GM12891 (cell line): Measurements from ENCODE around the gene TWF2. TPM values are rescaled to one million over a fixed set of nuclear protein-coding genes. Genes with fewer than 3 reads are reported as not detected.
"Not testable (repeated sequence)": the region's sequence is repeated elsewhere in the genome, so short reads cannot be mapped to it uniquely, and the experiment has no call there.

Experiments used
- DNase-seq: peaks from one replicate; pipeline ENCODE4 v3.0.0; 2011; ENCODE audit warnings: low spot score; ENCODE audit not compliant: insufficient read length
- FAIRE-seq: peaks from 2 replicates; lab custom pipeline; 2011; peaks lifted over from hg19 to GRCh38; lab: Jason Lieb, UNC
- PAX5 ChIP-seq: IDR thresholded peaks from 2 replicates; pipeline ENCODE4 v1.6.1; 2011; ENCODE audit warnings: low read length, moderate library complexity, mild to moderate bottlenecking; ENCODE audit not compliant: insufficient read depth, severe bottlenecking
- POLR2A ChIP-seq: IDR thresholded peaks from 2 replicates; pipeline ENCODE4 v1.6.1; 2011; ENCODE audit warnings: low read depth, low read length, control low read depth
- POLR2AphosphoS5 ChIP-seq: IDR thresholded peaks from 2 replicates; pipeline ENCODE4 v1.6.1; 2011; ENCODE audit warnings: low read depth, low read length, control low read depth
- POU2F2 ChIP-seq: IDR thresholded peaks from 2 replicates; pipeline ENCODE4 v1.6.1; 2011; ENCODE audit warnings: low read depth, mild to moderate bottlenecking, control low read depth, low read length, moderate library complexity
- SPI1 ChIP-seq: IDR thresholded peaks from 2 replicates; pipeline ENCODE4 v1.6.1; 2011; ENCODE audit warnings: low read depth, low read length, control low read depth
- TAF1 ChIP-seq: IDR thresholded peaks from 2 replicates; pipeline ENCODE4 v1.6.1; 2011; ENCODE audit warnings: low read depth, low read length, control low read depth
- polyA plus RNA-seq: library from polyadenylated mRNA; unstranded; fragments of >200 nt; gene quantifications from one replicate; pipeline ENCODE4 v1.2.1, GENCODE V29; 2012; ENCODE audit warnings: low read depth, missing spikeins, inconsistent platforms; ENCODE audit not compliant: missing spikeins

TWF2 gene
- polyA plus RNA-seq: 45.3 TPM

- peak; percentile 82; the same call in 1 of the 2 replicates for TF ChIP-seq POLR2AphosphoS5
- TF ChIP-seq SPI1: no peak
- TF ChIP-seq TAF1: no peak; the same call in 1 of the 2 replicates
- peak; percentile 74 for TF ChIP-seq POLR2A
- no peak for TF ChIP-seq PAX5
- peak; percentile 97 for FAIRE-seq
- DNase-seq: peak; percentile 98
These were observed at the start of gene TWF2 for GRCh38 chr3:52238761-52239701. TWF2 (minus strand) TSS chr3:52239158; CDS start chr3:52239016, 142 bp downstream.

GRCh38 chr3:52288674-52289073 lies 49.7 kb upstream of the TWF2 start:
- TF ChIP-seq POLR2AphosphoS5 (no peak), POLR2A (no peak), POU2F2 (no peak), SPI1 (no peak), PAX5 (no peak), TAF1 (no peak)
- FAIRE-seq: peak; percentile 52
- DNase-seq: no peak

- DNase-seq: no peak
- TF ChIP-seq PAX5 (no peak), POU2F2 (no peak), SPI1 (no peak), POLR2A (no peak), TAF1 (no peak), POLR2AphosphoS5 (no peak)
- FAIRE-seq: no peak
These were observed 47.8 kb upstream of the TWF2 start for GRCh38 chr3:52286777-52287110.

GRCh38 chr3:52284051-52284450 lies 45.1 kb upstream of the TWF2 start:
- not testable (repeated sequence) for FAIRE-seq, DNase-seq

GRCh38 chr3:52283306-52283705 lies 44.3 kb upstream of the TWF2 start:
- no peak for FAIRE-seq
- TF ChIP-seq TAF1 (no peak), POLR2AphosphoS5 (no peak), POLR2A (no peak), POU2F2 (no peak), SPI1 (no peak), PAX5 (no peak)
- no peak for DNase-seq

- DNase-seq (no peak), FAIRE-seq (no peak)
These were observed 43.2 kb upstream of the TWF2 start for GRCh38 chr3:52281981-52282801.

GRCh38 chr3:52280050-52280461 lies 41.1 kb upstream of the TWF2 start:
- FAIRE-seq: no peak

More at GRCh38 chr3:52281981-52282801, 43.2 kb upstream of the TWF2 start:
- TF ChIP-seq POLR2A (no peak), POLR2AphosphoS5 (no peak), PAX5 (no peak), TAF1 (no peak), SPI1 (0 out of 2 replicates have a peak, but pooled peaks have one; percentile 2), POU2F2 (no peak)

GRCh38 chr3:52279596-52279995 lies 40.6 kb upstream of the TWF2 start:
- no peak for TF ChIP-seq POLR2A
- TF ChIP-seq POLR2AphosphoS5: no peak
- TF ChIP-seq SPI1: no peak
- no peak for TF ChIP-seq TAF1
- TF ChIP-seq POU2F2: no peak
- no peak for TF ChIP-seq PAX5
- no peak for DNase-seq
- no peak for FAIRE-seq

More at GRCh38 chr3:52280050-52280461, 41.1 kb upstream of the TWF2 start:
- no peak for DNase-seq
- TF ChIP-seq POLR2AphosphoS5 (no peak), PAX5 (no peak), TAF1 (no peak), POLR2A (no peak), POU2F2 (no peak), SPI1 (no peak)

- TF ChIP-seq POU2F2 (peak; percentile 19), POLR2AphosphoS5 (peak; percentile 93), PAX5 (no peak), TAF1 (peak; percentile 97), SPI1 (no peak), POLR2A (peak; percentile 97)
- peak; percentile 95 for DNase-seq
- FAIRE-seq: peak; percentile 100
These were observed 39.6 kb upstream of the TWF2 start, which contains the start of gene WDR82 for GRCh38 chr3:52278510-52279069. WDR82 (minus strand) TSS chr3:52278649; CDS start chr3:52278361, 288 bp downstream.
